Suppressor macrophage treated with lipopolysaccharide for 4 hours (primary cell): ENCODE measurements around the gene CHRNA3.
"Not testable (repeated sequence)": the region's sequence is repeated elsewhere in the genome, so short reads cannot be mapped to it uniquely, and the experiment has no call there.

ENCODE experiments used
- DNase-seq: peaks from one replicate; pipeline ENCODE4 v3.0.0-alpha.2; 2020

Gene CHRNA3

DNA sequence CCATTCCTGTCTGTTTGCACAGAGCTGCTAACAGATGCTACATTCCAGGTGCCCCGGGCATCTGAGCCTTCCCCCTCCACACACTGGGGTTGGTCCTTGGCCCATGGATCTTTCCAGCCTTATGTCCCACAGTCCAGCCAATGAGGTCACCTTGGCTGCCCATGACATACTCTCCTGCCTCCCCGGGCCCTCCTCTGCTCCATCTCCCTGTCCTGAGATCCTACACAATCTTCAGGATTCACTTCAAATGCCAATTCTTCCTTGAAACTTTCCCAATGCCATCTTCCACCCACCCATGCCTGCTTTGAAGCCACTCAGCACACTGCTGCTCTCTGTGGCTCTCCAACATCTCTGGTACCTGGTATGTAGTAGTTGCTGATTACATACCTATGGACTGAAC lies 4.3 kb downstream of the CHRNA3 start:
- DNase-seq = no peak

DNA sequence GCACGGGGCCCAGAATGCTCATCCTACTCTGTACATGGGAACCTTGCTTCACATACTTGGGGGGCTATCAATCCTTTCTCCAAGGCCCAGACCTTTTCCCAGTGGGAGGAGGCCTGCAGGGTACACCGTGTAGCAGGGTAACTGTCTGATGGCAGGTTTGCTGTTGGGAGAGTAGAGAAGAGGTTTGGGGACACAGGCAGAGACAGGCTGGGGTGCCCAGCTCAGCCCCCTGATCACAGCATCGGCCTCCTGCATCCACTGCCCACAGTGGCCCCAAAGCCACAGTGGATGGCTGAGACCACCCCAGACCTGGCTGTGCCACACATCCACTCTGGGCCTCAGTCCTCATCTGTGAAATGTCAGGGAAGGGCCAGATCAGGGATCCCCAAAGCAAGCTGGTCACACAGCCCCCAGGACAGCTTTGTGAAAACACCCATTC lies 5.6 kb downstream of the CHRNA3 start:
- DNase-seq = no peak

- DNase-seq = no peak
Observed at GRCh38 chr15:78614021-78614420, 6.8 kb downstream of the CHRNA3 start.

DNA sequence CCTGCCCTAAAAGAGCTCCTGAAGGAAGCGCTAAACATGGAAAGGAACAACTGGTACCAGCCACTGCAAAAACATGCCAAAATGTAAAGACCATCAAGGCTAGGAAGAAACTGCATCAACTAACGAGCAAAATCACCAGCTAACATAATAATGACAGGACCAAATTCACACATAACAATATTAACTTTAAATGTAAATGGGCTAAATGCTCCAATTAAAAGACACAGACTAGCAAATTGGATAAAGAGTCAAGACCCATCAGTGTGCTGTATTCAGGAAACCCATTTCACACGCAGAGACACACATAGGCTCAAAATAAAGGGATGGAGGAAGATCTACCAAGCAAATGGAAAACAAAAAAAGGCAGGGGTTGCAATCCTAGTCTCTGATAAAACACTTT lies 11.2 kb downstream of the CHRNA3 start:
- not testable (repeated sequence) for DNase-seq

DNA sequence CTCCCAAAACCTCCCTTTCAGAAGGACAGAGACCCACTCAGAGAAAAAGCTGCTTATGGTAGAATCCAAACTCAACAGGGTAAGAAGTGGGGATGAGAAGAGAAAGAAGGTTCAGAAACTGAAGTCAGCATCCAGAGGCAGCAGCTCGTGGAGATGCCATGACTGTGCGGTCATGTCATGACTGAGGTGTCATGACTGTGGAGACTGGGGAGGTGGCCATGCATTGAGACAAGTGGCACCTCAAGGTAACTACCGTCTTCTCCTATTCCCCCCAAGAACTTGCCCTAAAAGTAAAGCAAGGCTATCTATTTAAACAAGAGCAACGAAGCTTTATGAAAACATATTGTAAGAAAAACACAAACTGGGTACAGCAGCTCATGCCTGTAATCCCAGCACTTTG lies 15.1 kb downstream of the CHRNA3 start:
- DNase-seq = no peak

- DNase-seq = no peak
Observed at GRCh38 chr15:78605201-78605600, 15.6 kb downstream of the CHRNA3 start.

DNA sequence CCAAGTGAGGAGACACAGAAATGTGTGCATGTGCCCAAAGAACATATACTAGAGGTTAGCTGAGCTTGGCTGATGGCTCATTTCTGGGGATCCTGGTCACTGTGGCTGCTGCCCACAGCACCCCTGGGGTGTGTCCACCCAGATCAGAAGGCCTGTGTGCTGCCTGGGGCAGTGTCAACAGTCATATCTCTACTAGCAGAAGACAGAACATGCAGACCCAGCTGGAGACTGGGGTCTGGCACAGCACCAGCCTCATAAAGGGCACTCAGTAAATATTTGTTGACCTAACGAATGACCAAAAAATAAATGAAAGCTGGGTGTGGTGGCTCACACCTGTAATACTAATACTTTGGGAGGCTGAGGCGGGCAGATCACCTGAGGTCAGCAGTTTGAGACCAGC lies 16.4 kb downstream of the CHRNA3 start:
- DNase-seq = no peak

GRCh38 chr15:78603467-78603866 lies 17.3 kb downstream of the CHRNA3 start:
- DNase-seq = no peak

GRCh38 chr15:78599189-78599588 lies 21.6 kb downstream of the CHRNA3 start:
- DNase-seq = no peak

- DNase-seq = no peak
Observed at GRCh38 chr15:78598348-78598747, 22.4 kb downstream of the CHRNA3 start.

GRCh38 chr15:78597583-78597982 lies 23.2 kb downstream of the CHRNA3 start:
- no peak for DNase-seq

DNA sequence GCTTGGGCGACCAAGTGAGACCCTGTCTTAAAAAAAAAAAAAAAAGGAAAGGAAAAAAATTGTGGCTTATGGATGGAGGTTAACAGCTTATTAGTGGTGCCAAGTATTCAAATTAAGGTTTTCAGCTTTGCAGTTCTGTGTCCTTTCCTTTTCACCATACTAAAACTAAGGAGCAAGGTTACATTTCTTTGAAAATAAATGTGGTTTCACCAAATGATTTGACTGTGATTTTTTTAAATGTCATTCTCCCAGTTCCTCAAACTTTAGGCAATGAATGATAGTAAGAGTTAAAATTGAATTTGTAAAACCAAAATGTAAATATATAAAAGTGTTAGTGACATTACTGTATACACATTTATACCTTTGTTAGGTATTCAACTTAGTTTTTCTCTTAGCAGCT lies 45.9 kb downstream of the CHRNA3 start:
- no peak for DNase-seq

DNA sequence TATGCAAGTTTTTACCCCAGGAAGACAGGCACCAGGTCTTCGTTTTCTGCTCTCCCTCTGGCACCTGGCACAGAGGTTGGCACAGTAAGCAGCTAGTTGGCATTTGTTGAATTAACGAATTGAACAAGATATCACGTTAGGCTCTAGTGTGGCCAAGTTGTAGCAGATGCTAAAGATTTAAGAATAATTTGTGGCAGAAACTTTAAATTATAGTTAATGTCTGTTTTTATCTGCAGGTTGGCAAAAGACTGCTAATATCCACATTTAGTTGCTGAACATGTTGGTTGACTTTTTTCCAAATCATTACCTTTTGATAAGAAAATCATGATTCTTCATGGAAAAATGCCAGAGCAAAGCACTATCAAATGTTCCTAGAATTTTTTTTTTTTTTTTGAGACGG lies 47.4 kb downstream of the CHRNA3 start:
- DNase-seq = no peak

DNA sequence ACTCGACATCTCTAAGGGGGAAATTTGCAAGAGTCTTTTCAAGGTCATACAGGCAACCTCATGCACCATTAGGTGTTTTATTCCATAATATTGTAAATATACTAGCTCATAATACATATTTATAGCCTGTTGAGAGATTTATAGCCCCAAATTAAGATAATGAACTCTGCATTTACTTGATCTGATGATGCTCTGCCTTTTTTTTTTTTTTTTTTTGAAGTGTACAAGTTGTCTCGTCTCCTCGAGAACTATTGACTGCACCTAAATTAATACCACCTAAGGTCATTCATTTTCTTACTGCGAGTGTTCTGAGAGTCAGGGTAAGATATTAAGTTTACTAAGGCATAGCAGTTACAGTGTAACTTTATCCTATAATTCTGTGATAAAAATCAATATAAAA lies 49.4 kb downstream of the CHRNA3 start:
- DNase-seq = no peak

- no peak for DNase-seq
Observed at GRCh38 chr15:78570710-78571109, 50.1 kb downstream of the CHRNA3 start.

DNA sequence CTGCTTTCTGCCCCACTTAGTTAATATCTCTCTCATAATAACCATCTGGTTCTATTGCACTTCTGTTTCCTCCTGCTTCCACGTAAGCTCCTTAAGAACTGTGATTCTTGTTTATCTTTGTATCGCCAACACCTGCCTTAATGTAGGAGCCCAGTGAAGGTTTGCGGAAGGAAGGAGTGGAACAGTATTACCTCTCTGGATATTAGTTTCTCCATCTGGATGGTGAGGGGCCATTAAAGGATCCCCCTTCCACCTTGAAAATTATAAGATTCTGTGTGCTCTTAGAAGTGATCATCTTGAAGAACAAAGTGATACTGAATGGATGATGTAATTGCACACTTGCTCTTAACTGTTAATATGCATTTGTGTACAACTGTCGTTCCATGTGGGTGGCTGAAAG lies 53.3 kb downstream of the CHRNA3 start:
- no peak for DNase-seq

- peak; percentile 5 for DNase-seq
Observed at GRCh38 chr15:78565951-78566774, 54.6 kb downstream of the CHRNA3 start.

- DNase-seq = peak; percentile 74
Observed at GRCh38 chr15:78565097-78565950, 55.5 kb downstream of the CHRNA3 start, which contains the start of gene CHRNA5. CHRNA5 (plus strand) TSS chr15:78565520; CDS start chr15:78565720, 200 bp downstream.

DNA sequence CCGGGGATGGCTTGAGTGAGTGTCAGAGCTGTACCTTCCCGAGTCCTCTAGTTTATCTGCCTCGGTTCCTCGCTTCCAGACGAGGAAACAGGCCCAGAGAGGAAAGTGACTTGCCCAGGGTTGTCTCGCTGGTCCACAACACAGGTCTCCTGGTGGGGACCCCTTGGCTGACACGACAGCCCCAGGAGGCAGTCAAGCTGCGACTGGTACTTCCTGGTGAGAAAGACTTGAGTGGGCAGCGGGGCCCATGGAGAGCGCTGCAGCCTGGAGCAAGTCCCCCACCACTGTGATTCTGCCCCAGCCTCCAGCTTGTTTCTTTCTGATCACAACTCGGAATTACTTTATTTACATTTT lies 56.1 kb downstream of the CHRNA3 start:
- no peak for DNase-seq

GRCh38 chr15:78563092-78563491 lies 57.7 kb downstream of the CHRNA3 start:
- DNase-seq = no peak

DNA sequence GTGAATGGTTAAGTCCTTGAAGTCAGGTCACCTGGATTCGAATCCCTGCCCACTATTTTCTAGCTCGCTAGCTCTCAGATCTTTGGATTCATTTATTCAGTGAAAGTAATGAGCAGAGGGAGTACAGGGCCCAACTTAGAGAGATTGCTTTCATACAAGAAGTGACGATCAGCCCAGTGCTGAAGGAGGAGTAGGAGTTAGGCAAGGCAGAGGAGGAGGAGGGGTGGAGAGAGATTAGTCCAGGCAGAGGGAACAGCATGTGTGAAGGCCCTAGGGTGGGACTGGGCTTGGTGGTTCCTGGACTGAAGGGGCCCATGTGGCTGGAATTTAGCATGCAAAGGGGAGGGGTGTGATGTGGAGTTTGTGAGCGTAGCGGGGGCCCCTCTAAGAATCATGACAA lies 59.3 kb downstream of the CHRNA3 start:
- no peak for DNase-seq

DNA sequence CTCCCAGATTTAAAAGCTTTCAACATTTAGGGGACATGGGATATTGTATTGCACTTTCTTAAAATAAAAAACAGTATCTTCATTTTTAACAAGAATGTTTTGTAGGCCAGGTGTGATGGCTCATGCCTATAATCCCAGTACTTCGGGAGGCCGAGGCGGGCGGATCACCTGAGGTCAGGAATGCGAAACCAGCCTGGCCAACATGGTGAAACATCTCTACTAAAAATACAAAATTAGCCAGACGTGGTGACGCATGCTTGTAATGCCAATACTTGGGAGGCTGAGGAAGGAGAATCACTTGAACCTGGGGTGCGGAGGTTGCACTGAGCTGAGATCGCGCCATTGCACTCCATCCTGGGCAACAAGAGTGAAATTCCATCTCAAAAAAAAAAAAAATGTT lies 60.6 kb downstream of the CHRNA3 start:
- DNase-seq = not testable (repeated sequence)

DNA sequence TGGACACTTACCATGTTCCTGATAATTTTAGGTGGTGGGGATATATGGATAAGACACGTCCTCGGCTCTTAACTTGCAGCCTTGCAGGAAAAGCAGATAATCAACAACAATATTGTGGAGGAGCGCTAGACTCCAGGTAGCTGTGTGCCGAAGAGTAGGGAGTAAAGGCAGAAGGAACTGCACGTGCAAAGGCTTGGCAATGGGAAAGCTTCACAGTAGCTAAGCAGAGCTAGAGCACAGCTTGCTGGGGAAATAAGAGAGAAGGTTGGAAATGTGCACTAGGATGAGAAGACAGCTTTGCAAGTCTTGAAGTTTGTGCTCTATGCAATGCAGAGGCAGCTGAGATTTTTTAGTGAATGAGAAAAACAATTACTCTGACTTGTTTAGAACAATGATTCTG lies 68.2 kb downstream of the CHRNA3 start:
- DNase-seq = no peak

GRCh38 chr15:78551902-78552301 lies 68.9 kb downstream of the CHRNA3 start:
- no peak for DNase-seq
